Measurements from ENCODE around the gene ELMO2. TPM values are rescaled to one million over a fixed set of nuclear protein-coding genes. Genes with fewer than 3 reads are reported as not detected.

ELMO2 gene, protein sequence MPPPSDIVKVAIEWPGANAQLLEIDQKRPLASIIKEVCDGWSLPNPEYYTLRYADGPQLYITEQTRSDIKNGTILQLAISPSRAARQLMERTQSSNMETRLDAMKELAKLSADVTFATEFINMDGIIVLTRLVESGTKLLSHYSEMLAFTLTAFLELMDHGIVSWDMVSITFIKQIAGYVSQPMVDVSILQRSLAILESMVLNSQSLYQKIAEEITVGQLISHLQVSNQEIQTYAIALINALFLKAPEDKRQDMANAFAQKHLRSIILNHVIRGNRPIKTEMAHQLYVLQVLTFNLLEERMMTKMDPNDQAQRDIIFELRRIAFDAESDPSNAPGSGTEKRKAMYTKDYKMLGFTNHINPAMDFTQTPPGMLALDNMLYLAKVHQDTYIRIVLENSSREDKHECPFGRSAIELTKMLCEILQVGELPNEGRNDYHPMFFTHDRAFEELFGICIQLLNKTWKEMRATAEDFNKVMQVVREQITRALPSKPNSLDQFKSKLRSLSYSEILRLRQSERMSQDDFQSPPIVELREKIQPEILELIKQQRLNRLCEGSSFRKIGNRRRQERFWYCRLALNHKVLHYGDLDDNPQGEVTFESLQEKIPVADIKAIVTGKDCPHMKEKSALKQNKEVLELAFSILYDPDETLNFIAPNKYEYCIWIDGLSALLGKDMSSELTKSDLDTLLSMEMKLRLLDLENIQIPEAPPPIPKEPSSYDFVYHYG
- total RNA-seq: 20.9 and 26.1 TPM in 2 replicates

DNA sequence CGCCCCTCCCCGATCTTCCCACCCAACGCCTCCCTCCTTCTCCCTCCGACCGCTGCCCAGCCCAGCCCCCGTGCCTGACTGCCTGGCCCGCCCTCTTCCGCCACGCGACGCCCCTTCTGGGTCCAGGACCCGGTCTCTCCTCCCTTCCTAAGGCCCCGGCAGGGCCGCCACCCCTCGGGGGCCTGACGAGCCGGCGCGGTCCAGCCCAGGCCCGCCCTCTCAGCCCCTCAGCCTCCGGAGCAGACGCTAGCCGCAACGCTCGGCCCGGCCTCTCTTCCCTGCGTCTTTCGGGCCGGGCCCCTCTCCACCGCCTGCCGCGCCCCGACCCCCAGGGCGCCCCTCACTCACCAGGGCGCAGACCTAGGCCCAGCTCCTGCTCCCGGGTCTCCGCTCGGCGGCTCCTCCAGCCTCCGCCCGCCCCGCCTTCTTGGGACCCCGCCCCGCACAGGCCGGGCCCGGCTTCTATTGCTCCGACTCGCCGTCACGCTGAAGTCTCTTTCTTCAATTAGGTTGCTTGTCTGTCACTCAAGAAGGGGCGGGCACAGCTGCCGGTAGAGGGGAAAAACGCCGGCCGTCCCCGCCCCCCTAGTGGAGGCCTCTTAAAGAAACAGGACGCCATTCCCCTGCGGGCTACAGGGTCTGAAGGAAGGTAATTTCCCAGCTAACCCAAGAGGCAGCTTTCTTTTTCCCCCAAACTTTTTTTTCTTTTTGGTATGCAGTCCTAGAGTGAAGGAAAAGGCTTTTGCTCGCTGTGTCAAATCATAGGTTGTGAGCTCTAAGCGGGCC is at the start of gene ELMO2:
ELMO2 (minus strand) TSS at position 416 of the 786 bp plus-strand sequence. CDS start 12,133 bp downstream, outside the sequence.

Other genes starting within 250 kb of the ELMO2 start
- not detected in 2 replicates for gene CDH22, start 98.1 kb downstream of the ELMO2 start, total RNA-seq
- 1.3 and 2.0 TPM in 2 replicates for gene ZNF334, start 106.9 kb upstream of the ELMO2 start, total RNA-seq
- not detected in 2 replicates for gene OCSTAMP, start 144.0 kb upstream of the ELMO2 start, total RNA-seq
- gene SLC13A3, start 244.8 kb upstream of the ELMO2 start, total RNA-seq: 3.2 and 3.3 TPM in 2 replicates

Data from airway epithelial cell (primary cell).